Stimulated activated CD4-positive, alpha-beta T cell treated with anti-CD3 and anti-CD28 coated beads, Interleukin-1b, Interleukin-23, amount 100 ng/mL, for 1 hour (primary cell): Measurements from ENCODE around the gene DIAPH1.
A peak's percentile ranks its signal among the peaks of the same experiment; 100 is the strongest.

Source experiments
- DNase-seq, 2 donors: peaks; one replicate each; pipeline ENCODE4 v3.0.0-alpha.2; 2020; ENCODE audit warnings: low read depth in 2 of 2

DIAPH1 gene

DNA sequence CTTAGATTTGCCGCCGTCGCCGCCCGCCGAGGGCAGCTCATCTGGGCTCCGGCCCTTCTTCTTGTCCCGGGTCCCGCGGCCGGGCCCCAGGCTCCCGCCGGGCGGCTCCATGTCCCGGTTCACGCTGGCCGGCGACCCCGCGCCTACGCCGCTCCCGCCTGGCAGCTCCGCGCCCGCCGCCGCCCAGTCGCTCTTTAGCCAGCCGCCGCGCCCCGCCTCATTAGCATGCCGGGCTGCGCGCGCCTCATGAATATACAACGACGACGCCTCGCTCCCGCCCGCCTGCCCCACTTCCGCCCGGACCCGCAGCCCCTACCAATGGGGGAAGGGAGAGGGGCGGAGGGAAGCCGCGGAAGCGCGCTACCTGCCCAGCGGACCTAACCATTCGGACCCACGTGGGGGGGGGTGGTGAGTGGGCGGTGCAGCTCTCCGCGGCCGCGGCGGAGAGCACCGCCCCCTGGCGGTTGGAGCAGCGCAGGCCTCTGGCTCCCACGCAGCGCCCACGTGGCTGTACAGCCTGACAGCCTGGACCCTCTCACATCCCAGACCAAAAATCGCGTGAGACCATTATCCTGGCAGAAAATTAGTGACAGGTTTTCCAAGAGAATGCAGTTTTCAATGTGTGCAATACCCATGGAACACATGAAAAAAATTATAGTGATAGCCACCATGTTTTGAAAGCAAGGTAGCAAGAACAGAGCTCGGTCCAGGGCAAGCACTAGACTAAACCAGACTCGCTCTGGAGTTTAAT is at the start of gene DIAPH1:
TSS of gene DIAPH1 (minus strand) at position 197 of the 751 bp plus-strand sequence. CDS start at position 111, 86 bp downstream.
- peak; percentile 98 to 99 for DNase-seq

DNA sequence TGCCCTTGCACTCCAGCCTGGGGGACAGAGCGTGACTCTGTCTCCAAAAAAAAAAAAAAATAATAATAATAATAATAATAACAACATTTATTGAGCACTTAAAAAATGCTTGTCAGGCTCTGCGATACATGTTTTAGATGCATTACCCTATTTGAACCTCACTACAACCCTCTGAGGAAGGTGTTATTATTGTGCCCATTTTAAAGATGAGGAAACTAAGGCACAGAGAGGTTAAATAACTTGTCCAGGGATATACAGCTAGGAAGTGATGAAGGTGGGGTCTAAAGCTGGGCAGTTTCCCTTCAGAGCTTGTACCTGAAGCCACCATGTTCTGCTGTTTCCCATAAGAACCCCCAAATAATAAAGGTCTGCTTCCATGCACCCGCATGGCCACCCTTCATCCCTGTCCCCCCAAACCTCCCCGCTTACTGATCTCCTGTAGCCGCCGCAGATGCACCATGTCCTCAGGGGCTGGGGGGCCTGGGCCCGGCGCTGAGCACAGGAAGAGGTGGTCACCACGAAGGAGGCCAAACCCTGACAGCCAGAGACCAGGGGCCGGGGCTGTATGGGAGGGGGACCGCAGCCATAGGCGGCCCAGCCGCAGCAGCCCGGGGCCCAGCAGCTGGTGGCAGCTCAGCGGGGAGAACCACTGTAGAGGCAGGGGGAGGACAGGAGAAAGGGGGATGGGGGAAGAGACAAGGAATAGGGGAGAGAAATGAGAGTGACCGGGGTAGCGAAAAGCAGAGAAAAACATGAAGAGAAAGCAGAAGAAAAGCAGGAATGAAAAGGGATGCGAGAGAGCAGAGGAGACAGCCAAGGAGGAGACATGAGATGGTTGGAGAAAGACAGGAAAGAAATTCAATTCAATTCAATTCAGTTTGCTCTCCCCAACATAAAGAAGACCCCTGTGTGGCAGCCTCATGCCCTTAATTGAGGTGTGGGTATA is 47.5 kb upstream of the DIAPH1 start:
- no peak for DNase-seq

DNA sequence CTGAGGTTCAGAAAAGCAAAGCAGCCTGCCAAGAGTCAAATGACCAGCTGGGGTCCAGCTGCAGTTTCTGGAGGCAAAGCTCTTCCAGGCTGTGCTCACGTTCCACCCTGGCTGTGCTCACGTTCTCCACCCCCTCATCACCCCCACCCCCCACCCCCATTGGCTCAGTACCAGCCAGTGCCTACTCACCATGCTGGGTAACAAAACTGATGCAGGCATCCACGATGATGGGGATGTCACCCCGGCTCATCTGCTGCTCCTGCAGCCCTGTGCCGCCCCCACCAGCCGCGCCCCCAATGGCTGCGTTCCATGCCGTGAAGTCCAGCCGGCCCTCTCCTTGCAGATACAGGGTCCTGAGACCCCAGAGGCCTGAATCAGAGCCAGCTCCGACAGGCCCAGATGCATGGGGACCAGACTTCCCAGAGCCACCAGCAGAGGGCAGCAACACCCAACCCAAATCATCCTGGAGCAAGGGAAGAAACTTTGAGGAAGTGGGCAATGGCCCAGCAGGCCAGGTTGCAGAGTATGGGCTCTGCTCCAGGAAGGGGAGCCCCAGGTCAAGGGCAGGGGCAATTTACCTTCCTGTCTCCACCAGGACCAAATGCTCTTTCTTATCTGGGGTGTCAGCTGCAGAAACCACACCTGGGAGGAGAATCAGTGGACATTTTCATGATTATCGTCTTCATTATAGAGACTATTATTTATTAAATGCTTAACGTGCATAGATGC is 46.1 kb upstream of the DIAPH1 start:
- DNase-seq: peak; percentile 37 to 64

DNA sequence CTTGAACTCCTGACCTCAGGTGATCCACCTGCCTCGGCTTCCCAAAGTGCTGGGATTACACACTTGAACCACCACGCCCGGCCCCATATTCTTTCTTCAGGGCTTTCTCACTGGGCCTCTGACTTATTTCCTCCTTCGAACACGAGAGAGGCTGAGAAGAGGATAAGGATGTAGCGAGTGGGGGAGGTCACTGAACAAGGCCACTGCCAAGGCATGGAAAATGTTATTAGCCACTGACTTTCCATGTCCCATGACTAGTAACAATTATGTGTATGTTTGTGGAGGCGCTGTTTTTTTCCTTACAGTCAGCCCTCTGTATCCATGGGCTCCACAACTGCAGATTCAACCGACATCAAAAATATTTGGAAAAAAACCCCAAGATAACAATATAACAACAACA is 44.7 kb upstream of the DIAPH1 start:
- DNase-seq: no peak

DNA sequence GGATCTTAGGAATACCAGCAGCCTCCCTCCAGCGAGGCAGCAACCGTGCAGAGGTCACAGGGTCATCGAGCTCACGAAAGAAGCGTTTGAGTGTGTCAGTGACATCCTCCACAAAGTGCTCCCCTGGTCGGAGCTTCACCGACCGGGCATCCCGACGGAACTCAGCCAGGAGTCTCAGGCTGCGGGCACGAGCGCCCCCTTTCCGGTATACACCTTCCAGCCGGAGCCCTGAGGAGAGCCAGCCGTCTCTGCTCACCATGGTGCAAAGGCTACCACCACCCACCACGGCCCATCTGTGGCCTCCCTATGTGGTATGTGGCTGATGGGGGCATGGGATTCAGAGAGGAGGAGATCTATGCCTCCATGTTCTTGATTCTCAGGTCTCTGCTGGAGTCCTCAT is 43.2 kb upstream of the DIAPH1 start:
- no peak for DNase-seq

DNA sequence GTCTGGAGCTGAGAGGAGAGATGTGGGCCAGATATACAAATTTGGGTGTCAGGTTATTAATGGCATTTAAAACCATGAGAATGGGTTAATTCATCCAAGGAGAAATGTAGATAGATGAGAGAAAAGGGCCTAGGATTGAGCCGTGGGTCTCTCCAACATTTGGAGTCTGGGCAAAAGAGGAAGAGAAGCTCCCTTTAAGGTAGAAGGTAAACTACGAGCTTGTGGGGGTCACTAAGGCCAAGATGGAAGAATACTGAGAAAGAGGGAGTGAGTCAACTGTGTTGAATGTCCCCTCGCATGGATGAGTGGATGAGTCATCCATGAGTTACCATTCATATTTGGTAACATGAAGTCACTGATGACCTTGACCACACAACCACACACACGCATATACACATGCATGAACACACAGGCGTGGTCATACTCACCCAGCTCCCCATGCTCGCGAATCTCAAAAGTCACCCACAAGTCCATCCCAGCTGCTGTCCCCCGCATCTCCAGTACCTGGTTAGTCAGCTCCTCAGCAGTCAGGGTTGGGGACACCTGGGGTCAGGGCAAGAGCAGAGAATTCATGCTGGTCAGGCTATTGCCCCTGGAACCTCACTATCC is 39.2 kb upstream of the DIAPH1 start:
- no peak for DNase-seq

DNA sequence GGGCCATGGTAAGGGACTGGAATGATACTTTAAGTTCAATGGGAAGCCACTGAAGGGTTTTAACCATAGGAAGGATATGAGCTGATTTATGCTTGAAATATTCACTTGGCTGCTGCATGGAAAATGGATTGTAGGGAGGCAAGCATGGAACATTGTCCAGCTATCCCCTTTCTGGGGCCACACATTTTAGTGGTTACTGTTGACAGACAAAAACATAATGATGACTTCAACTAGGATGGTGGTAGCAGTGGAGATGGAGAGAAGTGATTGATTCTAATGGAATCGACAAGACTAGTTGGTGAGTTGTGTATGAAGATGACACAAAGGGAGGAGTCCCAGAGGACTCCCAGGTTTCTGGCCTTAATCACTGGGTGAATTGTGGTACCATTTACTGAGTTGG is 38.6 kb upstream of the DIAPH1 start:
- DNase-seq: no peak

DNA sequence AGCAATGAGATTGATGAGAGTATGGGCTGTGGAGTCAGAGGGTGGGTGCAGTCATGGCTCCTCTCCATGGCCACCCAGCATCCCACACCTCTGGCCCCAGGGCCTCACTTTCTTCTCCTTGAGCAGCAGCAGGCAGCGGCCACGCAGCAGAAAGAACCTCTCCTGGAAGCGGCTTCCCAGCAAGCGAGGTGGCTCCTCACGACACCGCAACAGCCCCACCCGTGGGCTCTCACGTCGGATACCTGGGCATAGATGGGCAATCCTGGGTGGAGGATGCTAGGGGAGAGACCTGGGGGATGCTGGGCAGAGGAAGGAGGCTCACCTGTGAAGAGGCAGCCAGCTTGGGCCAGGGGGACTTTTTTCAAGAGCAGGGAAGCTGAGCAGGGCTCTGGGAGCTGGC is 37.6 kb upstream of the DIAPH1 start:
- no peak for DNase-seq

DNA sequence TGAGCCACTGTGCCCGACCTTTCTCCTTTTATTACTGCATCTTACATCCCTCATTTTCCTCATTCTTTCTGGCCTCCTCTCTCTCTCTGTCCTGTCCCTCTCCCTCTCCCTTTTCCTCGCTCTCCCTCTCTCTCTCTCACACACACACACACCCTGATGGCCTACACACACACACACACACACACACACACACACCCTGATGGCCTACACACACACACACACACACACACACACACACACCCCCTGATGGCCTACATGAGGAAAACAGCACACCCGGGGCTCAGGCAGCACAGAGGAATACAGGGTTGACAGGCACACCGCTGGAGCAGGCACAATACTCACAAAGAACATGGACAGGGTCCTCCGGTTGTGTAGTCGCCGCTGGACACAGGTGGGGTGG is 36.2 kb upstream of the DIAPH1 start:
- DNase-seq: no peak

DNA sequence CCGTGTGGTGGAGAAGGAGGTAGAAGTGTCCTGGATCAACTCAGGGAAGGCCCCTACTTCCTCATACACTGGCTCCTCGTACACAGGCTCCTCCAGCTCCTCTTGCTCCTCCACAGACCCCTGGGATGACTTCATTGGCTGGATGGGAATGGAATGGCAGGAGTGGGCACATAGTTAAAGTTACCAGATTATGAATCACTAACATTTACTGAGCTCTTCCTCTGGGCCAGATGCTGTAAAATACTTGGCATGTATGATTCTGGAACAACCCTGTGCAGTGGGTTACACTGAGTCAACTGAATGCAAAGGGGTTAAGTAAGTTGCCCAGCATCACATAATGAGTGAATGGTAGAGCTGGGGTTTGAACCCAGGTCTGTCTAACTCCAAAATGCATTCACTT is 35.5 kb upstream of the DIAPH1 start:
- no peak for DNase-seq

DNA sequence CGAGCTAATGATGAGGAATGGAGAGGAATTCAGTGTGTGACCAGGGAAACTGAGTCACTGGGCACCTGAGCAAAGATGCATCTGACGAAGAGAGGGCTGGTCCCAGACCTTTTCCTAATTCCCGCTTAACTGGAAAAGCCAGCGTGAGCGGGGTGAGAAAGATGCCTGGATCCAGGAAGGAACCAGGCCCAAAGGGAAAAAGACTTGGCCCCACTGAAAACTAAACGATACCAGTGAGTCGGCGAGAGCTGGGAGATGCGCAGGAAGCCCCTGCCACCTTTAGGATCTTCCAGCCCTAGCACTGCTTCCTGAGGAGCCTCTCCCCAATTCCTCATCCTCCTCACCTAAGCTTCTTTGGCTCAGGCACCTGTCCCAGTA is 32.9 kb upstream of the DIAPH1 start:
- DNase-seq: no peak

DNA sequence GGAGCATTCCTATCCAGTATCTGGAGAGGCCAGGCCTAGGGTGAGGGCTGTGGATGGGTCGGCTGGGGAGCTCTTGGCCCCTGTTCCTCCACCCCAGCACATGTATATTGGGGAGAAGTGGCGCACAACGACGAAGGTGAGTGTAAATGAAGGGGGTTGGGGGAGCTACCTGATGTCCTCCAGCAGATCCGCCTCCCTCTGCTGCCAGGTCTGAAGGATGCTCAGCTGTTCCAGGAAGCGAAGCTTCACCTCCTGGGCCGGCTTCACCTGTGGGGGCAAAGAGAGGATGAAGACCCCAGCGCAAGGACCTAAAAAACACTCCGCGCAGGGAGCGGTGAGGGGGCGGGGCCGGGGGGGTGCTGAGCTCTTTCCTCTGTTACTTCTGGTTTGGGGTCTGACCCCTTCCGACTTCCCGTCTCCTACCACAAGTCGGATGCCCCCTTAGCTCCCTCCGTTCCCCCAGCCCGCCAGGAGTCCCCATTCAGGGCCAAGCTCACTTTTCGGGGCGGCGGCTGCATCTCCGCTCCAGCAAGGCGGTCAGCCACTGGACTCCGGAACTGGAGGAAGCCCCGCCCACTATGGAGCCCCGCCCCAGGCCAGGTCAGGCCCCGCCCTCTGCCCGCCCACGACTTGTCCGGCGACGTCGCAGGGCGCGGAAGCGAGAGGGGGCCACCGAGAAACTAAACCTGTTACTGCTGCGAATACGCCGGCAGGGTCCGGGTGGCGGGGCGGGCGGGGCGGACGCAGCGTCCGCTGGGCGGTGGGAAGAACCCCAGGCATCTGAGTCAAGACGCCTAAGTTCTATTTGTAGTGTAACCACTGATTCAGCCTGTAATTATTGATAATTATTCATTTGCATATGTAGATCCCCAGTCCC is 32.3 kb upstream of the DIAPH1 start, which contains the start of gene FCHSD1:
TSS of gene FCHSD1 (minus strand) at position 568 of the 877 bp plus-strand sequence. CDS start at position 518, 50 bp downstream.
- DNase-seq: peak; percentile 62

DNA sequence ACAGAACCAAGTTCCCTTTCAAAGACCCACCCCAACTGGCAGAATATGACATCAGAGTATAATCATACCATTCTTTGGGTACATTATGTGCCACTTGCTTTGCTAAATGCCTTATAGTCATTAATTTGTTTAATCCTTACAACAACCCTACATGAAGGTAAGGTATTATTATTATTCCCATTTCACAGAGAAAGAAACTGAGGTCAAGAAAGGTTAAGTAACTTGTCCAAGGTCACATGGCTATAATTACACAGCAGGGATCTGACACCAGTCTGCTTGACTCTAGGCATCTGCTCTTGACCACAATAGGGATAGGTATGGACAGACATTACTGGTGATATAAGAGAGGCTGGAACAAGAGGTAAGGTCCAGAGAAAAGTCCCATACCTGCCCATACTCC is 31.2 kb upstream of the DIAPH1 start:
- DNase-seq: no peak

DNA sequence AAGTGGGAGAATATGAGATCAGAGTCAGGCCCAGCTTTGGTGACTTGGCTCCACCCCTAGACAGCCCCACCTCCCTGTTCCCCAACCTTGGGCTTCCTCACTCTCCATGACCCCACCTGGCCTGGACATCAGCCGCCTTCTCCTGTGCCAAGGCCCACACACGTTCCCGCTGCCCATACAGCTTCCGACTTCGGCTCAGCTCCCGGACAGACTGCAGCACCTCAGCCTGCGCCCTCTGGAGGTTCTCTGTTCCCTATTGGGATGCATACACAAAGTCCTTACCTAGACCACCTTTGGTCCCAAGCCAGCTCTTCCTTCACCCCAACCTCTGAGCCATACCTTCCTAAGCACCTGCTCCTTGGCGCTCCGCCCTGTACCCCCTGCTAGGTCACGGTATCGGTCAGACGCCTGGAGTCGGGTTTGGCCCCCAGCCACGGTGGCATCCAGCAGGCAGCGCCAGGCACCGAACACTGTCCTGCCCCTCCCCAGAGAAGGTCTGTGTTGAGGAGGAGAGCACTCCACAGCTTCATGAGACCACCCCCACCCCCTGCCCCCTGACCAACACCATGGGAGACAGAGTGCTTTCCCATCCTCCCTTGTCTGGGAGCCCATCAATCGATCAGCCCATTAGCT is 30.4 kb upstream of the DIAPH1 start:
- DNase-seq: no peak

DNA sequence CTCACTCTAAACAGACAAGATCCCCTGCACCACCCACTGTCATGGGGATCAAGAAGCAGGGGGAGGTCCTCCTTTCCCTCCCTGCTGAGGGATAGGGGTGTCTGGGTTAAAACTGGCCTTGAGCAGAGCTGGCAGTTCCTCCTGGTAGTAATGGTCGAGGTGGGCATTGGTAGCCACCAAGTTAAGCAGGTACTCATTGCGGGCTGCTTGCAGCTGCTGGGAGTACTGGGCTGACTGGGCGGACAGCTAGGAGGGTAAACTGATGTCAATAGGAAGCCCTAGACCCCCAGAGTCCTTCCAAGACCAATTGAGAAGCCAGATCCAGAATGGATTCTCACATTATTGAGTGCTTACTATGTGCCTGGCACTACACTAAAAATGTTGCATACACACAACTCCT is 29.1 kb upstream of the DIAPH1 start:
- DNase-seq: no peak

DNA sequence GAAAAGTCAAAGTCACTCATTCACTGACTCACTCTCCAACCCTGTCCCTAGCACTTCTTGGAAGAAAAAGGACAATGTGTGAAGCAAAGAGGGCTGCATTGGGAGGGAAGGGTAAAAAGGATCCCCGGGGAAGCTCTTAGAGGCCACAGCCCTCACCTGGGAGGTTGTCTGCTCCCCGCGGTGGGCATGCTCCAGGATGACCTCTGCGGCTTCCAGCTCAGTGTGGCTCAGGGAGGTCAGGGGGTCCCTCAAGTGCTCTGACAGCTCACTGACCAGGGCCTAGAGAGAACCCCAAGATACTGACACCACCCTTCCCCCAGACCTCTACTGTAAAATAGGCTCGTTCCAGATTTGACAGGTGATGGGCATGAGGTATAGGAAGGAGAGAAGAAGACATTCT is 28.4 kb upstream of the DIAPH1 start:
- DNase-seq: no peak

DNA sequence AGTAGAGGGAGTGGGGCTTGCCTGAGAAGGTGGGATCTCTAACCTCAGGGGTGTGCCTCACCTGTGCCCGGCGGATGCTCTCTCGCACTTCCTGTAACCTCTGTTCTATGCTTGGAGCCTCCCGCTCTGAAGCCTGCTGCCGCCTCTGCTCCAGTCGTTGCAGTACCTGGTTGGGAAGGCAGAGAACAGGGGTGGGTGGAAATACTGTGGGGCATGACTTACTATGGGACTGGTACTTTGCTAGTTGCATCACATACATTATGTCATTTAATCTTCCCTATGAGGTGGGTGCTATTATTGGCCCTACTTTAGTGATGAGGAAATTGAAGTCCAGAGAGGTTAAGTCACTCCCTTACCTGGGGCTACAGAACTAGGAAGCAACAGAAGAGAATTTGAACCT is 27.2 kb upstream of the DIAPH1 start:
- no peak for DNase-seq

DNA sequence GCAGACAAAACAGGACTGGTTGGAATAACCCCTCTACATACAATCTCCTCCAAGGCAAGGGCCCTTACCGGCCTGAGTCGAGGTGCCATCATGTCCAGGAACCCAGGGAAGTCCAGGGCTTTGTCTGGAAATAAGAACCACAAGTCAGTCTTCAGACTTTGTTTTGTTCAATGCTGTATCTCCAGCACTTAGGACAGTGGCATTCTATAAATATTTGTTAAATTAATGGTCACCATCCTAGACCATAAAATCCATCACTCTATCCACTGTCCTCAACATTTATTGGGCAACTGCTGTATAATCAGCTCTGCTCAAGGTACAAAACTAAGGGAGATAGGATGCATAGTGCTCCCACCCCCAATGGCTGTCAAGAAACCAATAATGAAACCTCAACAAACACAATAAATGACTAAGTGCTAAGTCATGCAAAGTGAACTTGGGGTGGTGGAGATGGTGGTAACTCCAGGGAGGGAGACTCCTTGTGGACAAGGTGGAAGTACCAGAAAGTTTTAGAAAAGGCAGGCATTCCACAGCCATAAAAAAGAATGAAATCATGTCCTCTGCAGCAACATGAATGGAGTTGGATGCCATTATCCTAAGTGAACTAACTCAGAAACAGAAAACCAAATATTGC is 23.0 kb upstream of the DIAPH1 start:
- DNase-seq: no peak

DNA sequence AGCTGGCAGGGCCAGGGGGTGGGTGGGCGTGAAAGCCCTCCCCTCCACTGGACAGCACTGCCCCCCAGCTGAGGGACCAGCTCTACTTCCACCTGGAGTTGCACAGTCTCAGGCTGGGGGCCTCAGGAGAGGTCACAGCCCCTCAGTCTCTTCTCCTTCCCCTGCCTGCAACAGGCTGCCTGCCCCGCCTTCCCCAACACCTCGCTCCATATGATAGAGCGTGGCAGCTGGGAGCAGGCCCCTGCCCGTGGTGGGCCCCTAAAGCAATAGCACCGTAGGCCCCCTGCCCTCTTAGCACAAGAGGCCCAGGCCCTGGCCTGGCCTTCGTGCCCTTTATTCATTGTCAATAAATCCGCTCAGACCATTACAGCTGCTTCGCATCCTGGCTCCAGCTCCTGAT is 21.9 kb upstream of the DIAPH1 start:
- no peak for DNase-seq

DNA sequence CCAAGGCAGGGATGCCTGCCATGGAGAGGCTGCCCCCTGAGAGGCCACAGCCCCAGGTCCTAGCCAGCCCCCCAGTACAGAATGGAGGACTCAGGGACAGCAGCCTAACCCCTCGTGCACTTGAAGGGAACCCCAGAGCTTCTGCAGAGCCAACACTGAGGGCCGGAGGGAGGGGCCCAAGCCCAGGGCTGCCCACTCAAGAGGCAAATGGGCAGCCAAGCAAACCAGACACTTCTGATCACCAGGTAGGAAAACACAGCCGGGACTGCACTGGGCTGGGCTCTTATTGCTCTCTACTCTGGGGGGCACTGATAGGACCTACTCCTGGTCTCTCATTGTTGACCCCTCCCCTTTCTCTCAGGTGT is 21.2 kb upstream of the DIAPH1 start:
- no peak for DNase-seq
